A549 (cell line): ENCODE results near the gene NXPH1. TPM values are rescaled to one million over a fixed set of nuclear protein-coding genes. Genes with fewer than 3 reads are reported as not detected.

Source experiments
- ATAC-seq, 2 experiments: fragments of 200-7000 bp in 1 of 2; fragments of >200 bp in 1 of 2; cut with Nextera tagmentation in 1 of 2; cut with Tn5 transposase in 1 of 2; 3 replicates each; pipeline versions ENCODE4 v1.8.0 to v1.9.1; 2018 to 2020; ENCODE audit warnings: mild to moderate bottlenecking in 1 of 2, moderate library complexity in 1 of 2
- CTCF ChIA-PET: fragments of 300-600 bp; sonication (Branson Sonifier 250); formaldehyde crosslinking; extraction: SDS; loops from one replicate; lab custom pipeline; 2021; ENCODE audit warnings: antibody characterized with exemption, inconsistent platforms; lab: Yijun Ruan, JAX
- POLR2A ChIA-PET: fragments of 350-600 bp; formaldehyde crosslinking; extraction: SDS; loops from one replicate; lab custom pipeline; 2021; ENCODE audit warnings: antibody characterized with exemption, inconsistent platforms; lab: Yijun Ruan, JAX
- DNase-seq, 2 experiments: peaks; one replicate each; pipeline versions ENCODE4 v3.0.0 to v3.0.0-alpha.2; 2011 to 2016; ENCODE audit warnings: low read depth in 1 of 2, low spot score in 1 of 2
- FAIRE-seq: peaks from 2 replicates; lab custom pipeline; 2011; peaks lifted over from hg19 to GRCh38; lab: Jason Lieb, UNC
- H3K27ac ChIP-seq, 2 experiments: fragments of >200 bp; sonication (Bioruptor Twin); formaldehyde crosslinking; 3 replicates each; pipeline ENCODE4 v1.5.1; 2016 to 2017
- H3K4me1 ChIP-seq: fragments of >200 bp; sonication (Bioruptor Twin); formaldehyde crosslinking; 3 replicates; pipeline ENCODE4 v1.6.1; 2016
- H3K4me2 ChIP-seq: fragments of >200 bp; sonication (Bioruptor Twin); formaldehyde crosslinking; 3 replicates; pipeline ENCODE4 v1.6.1; 2016
- H3K4me3 ChIP-seq: fragments of >200 bp; sonication (Bioruptor Twin); formaldehyde crosslinking; 3 replicates; pipeline ENCODE4 v1.5.1; 2016
- H3K9me3 ChIP-seq: fragments of >200 bp; sonication (Bioruptor Twin); formaldehyde crosslinking; 3 replicates; pipeline ENCODE4 v1.6.1; 2016
- BHLHE40 ChIP-seq: IDR thresholded peaks from 2 replicates; pipeline ENCODE4 v1.6.1; 2012; ENCODE audit warnings: low read depth, low read length, inconsistent platforms
- CEBPB ChIP-seq, 2 experiments: fragments of >200 bp in 1 of 2; sonication (Bioruptor Twin) in 1 of 2; formaldehyde crosslinking in 1 of 2; IDR thresholded peaks; 2 replicates each; pipeline ENCODE4 v1.6.1; 2012 to 2016
- EHF ChIP-seq: fragments of 250-450 bp; sonication (Bioruptor Pico); IDR thresholded peaks from 2 replicates; pipeline ENCODE4 v1.5.0; 2020; ENCODE audit warnings: mild to moderate bottlenecking
- EHMT2 ChIP-seq: fragments of 200-600 bp; sonication (generic); IDR thresholded peaks from 2 replicates; pipeline ENCODE4 v1.6.1; 2016; ENCODE audit warnings: antibody characterized with exemption, low read depth, mild to moderate bottlenecking, moderate library complexity
- EP300 ChIP-seq, 2 experiments: fragments of >200 bp; sonication (Bioruptor Twin); formaldehyde crosslinking; IDR thresholded peaks; 2 replicates in 1 of 2; 3 replicates in 1 of 2; pipeline ENCODE4 v1.6.1; 2016 to 2017
- FOSB ChIP-seq: fragments of 250-450 bp; sonication (Bioruptor Pico); IDR thresholded peaks from 2 replicates; pipeline ENCODE4 v1.5.0; 2020; ENCODE audit warnings: mild to moderate bottlenecking, moderate library complexity
- FOSL2 ChIP-seq, 2 experiments: fragments of 450-650 bp in 1 of 2; fragments of >200 bp in 1 of 2; sonication (Bioruptor Twin) in 1 of 2; formaldehyde crosslinking; IDR thresholded peaks; 2 replicates each; pipeline versions ENCODE4 v1.5.0 to v1.6.1; 2016 to 2020; ENCODE audit warnings: mild to moderate bottlenecking in 1 of 2, moderate library complexity in 1 of 2
- FOXS1 ChIP-seq: fragments of 250-450 bp; sonication (Bioruptor Pico); IDR thresholded peaks from 2 replicates; pipeline ENCODE4 v1.5.0; 2020; ENCODE audit warnings: mild to moderate bottlenecking, moderate library complexity
- GATA3 ChIP-seq: IDR thresholded peaks from 2 replicates; pipeline ENCODE4 v1.6.1; 2012; ENCODE audit warnings: borderline replicate concordance
- HDAC2 ChIP-seq: fragments of 200-600 bp; sonication (generic); IDR thresholded peaks from 2 replicates; pipeline ENCODE4 v1.6.1; 2016
- HOXB5 ChIP-seq: fragments of 250-450 bp; sonication (Bioruptor Pico); IDR thresholded peaks from 2 replicates; pipeline ENCODE4 v1.5.0; 2020; ENCODE audit warnings: mild to moderate bottlenecking, moderate library complexity
- JUNB ChIP-seq: fragments of >200 bp; sonication (Bioruptor Twin); formaldehyde crosslinking; IDR thresholded peaks from 2 replicates; pipeline ENCODE4 v1.6.1; 2016
- KDM5A ChIP-seq: fragments of 200-600 bp; sonication (generic); IDR thresholded peaks from 2 replicates; pipeline ENCODE4 v1.6.1; 2016; ENCODE audit warnings: antibody characterized with exemption, mild to moderate bottlenecking
- MAZ ChIP-seq: fragments of 150-350 bp; IDR thresholded peaks from 2 replicates; pipeline ENCODE4 v1.6.1; 2014; ENCODE audit warnings: antibody characterized with exemption, low read depth, low read length, borderline replicate concordance
- NFE2L2 ChIP-seq: fragments of 150-350 bp; conservative IDR thresholded peaks from 2 replicates; pipeline ENCODE4 v1.6.1; 2014; ENCODE audit warnings: low read length
- NR3C1 ChIP-seq: fragments of >200 bp; sonication (Bioruptor Twin); formaldehyde crosslinking; IDR thresholded peaks from 3 replicates; pipeline ENCODE4 v1.6.1; 2017
- RAD21 ChIP-seq, 2 experiments: fragments of >200 bp in 1 of 2; sonication (Bioruptor Twin) in 1 of 2; formaldehyde crosslinking in 1 of 2; IDR thresholded peaks in 1 of 2; conservative IDR thresholded peaks in 1 of 2; 2 replicates in 1 of 2; 3 replicates in 1 of 2; pipeline ENCODE4 v1.6.1; 2012 to 2018; ENCODE audit warnings: inconsistent platforms in 1 of 2
- RARB ChIP-seq: fragments of 250-450 bp; sonication (Bioruptor Pico); IDR thresholded peaks from 2 replicates; pipeline ENCODE4 v1.8.0; 2021; ENCODE audit warnings: mild to moderate bottlenecking, moderate library complexity
- RCOR1 ChIP-seq: fragments of 150-350 bp; IDR thresholded peaks from 2 replicates; pipeline ENCODE4 v1.6.1; 2014; ENCODE audit warnings: antibody characterized with exemption, low read length, low read depth
- RNF2 ChIP-seq: fragments of 200-600 bp; sonication (generic); IDR thresholded peaks from 2 replicates; pipeline ENCODE4 v1.6.1; 2016; ENCODE audit warnings: low read depth, mild to moderate bottlenecking, antibody characterized with exemption, moderate library complexity, borderline replicate concordance
- TFCP2L1 ChIP-seq: fragments of 250-450 bp; sonication (Bioruptor Pico); IDR thresholded peaks from 2 replicates; pipeline ENCODE4 v1.5.0; 2021; ENCODE audit warnings: mild to moderate bottlenecking
- ZFP36 ChIP-seq: fragments of 450-650 bp; IDR thresholded peaks from 2 replicates; pipeline ENCODE4 v1.6.1; 2014; ENCODE audit warnings: borderline replicate concordance; ENCODE audit not compliant: partially characterized antibody
- WGBS: methylation state at CpG from one replicate; pipeline ENCODE4 v1.1.6; 2017; ENCODE audit errors: missing lambda C conversion rate; 5-methylcytosine and 5-hydroxymethylcytosine counted together
- polyA plus RNA-seq, 4 experiments: library from polyadenylated mRNA; depleted of rRNA in 3 of 4; stranded (reverse); fragments of >200 nt; fragmentation: RNase III in 1 of 4; extraction: RNeasy Plus Mini Kit Qiagen cat#74134 plus additional on column Dnase treatment in 1 of 4; gene quantifications; 2 replicates in 3 of 4; 3 replicates in 1 of 4; pipeline ENCODE4 v1.2.3, GENCODE V29; 2011 to 2017
- TF ChIP-seq, protein P1 (sequence below): fragments of >200 bp; sonication (Bioruptor Twin); formaldehyde crosslinking; IDR thresholded peaks from 2 replicates; pipeline ENCODE4 v1.6.1; 2016
- TF ChIP-seq, protein P2 (sequence below): fragments of 450-650 bp; IDR thresholded peaks from 2 replicates; pipeline ENCODE4 v1.6.1; 2014; ENCODE audit warnings: antibody characterized with exemption
- TF ChIP-seq, protein P3 (sequence below): fragments of 250-450 bp; sonication (Bioruptor Pico); IDR thresholded peaks from 2 replicates; pipeline ENCODE4 v1.5.0; 2021; ENCODE audit warnings: mild to moderate bottlenecking, moderate library complexity, borderline replicate concordance
- TF ChIP-seq, protein P4 (sequence below): fragments of 250-450 bp; sonication (Bioruptor Pico); IDR thresholded peaks from 2 replicates; pipeline ENCODE4 v1.5.0; 2020; ENCODE audit warnings: low read depth, mild to moderate bottlenecking, moderate library complexity
- TF ChIP-seq, protein P5 (sequence below): fragments of >200 bp; sonication (Bioruptor Twin); formaldehyde crosslinking; IDR thresholded peaks from 3 replicates; pipeline ENCODE4 v1.5.1; 2016

NXPH1 gene
- polyA plus RNA-seq, 2 of the 4 experiments (the other 2 are of a cell fraction), result not detected

DNA sequence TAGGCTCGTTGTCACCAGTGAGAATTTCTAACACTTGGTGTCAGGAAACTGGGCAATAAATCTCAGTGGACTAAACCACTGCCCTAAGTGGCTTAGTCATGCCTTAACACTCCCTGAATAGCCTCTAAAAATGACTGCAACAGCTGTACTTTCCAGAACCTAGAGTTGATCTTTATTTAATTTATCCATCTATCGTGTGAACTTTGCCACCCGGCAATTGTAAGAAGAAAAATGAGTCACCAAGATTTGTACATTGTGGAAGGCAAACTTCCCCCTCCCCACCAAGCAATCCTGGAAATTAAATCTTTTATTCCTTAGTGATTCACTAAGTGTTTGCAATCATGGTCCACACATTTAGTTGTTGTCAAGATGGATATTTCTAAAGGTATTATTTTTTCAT lies 47.1 kb downstream of the NXPH1 start:
- H3K4me3 ChIP-seq, result no peak overlapping the region
- ChIA-PET POLR2A (no interaction called here), CTCF (no interaction called here)
- TF ChIP-seq BHLHE40 (no peak), FOXS1 (CRISPR knock-in tag) (no peak), HOXB5 (CRISPR knock-in tag) (no peak), GATA3 (no peak), JUNB (no peak), RARB (CRISPR knock-in tag) (no peak), NR3C1 (no peak), FOSB (CRISPR knock-in tag) (no peak), TFCP2L1 (no peak), RNF2 (no peak), MAZ (no peak), ZFP36 (no peak), NFE2L2 (no peak), EP300 (IDR thresholded peaks at IDR 0.05) (no peak), FOSL2 (IDR thresholded peaks at IDR 0.05) (no peak), FOSL2 (CRISPR knock-in tag; IDR thresholded peaks at IDR 0.05) (no peak), KDM5A (no peak), RCOR1 (no peak)
- TF ChIP-seq, protein P1, sequence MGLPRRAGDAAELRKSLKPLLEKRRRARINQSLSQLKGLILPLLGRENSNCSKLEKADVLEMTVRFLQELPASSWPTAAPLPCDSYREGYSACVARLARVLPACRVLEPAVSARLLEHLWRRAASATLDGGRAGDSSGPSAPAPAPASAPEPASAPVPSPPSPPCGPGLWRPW, result no peak
- TF ChIP-seq, protein P2, sequence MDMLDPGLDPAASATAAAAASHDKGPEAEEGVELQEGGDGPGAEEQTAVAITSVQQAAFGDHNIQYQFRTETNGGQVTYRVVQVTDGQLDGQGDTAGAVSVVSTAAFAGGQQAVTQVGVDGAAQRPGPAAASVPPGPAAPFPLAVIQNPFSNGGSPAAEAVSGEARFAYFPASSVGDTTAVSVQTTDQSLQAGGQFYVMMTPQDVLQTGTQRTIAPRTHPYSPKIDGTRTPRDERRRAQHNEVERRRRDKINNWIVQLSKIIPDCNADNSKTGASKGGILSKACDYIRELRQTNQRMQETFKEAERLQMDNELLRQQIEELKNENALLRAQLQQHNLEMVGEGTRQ, result no peak
- TF ChIP-seq, protein P3, sequence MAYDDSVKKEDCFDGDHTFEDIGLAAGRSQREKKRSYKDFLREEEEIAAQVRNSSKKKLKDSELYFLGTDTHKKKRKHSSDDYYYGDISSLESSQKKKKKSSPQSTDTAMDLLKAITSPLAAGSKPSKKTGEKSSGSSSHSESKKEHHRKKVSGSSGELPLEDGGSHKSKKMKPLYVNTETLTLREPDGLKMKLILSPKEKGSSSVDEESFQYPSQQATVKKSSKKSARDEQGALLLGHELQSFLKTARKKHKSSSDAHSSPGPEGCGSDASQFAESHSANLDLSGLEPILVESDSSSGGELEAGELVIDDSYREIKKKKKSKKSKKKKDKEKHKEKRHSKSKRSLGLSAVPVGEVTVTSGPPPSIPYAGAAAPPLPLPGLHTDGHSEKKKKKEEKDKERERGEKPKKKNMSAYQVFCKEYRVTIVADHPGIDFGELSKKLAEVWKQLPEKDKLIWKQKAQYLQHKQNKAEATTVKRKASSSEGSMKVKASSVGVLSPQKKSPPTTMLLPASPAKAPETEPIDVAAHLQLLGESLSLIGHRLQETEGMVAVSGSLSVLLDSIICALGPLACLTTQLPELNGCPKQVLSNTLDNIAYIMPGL (CRISPR knock-in tag), result no peak
- no peak for ATAC-seq
- DNase-seq, result no peak
- no peak overlapping the region for H3K4me2 ChIP-seq
- no peaks in the 10 kb centered on the region for H3K4me1 ChIP-seq
- WGBS, result 2% methylated on average over 3 of the region's 3 CpGs
- H3K27ac ChIP-seq, result no peak overlapping the region
- FAIRE-seq, result no peak
- no peaks in the 10 kb centered on the region for H3K9me3 ChIP-seq

DNA sequence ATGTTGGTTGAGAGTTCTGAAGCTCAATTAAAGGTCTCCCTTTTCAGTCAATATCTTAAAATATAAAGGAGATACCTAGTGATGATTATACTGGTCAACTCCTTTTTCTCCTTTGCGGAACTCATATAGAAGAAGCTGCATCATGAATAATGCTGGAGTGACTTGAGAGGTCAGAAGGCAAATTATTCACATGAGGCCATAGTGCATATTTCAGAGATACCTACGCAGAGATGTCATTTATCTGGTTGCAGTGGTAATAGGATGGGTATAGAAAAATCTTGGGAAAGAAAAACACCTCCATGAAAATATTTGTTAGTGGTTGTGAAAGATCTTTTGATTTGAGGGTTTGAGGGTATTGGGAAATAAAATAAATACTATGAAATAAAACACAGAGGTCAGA lies 47.7 kb downstream of the NXPH1 start:
- no peak overlapping the region for H3K27ac ChIP-seq
- H3K9me3 ChIP-seq, result no peaks in the 10 kb centered on the region
- ChIA-PET POLR2A (no interaction called here), CTCF (no interaction called here)
- no peak overlapping the region for H3K4me2 ChIP-seq
- no peak for FAIRE-seq
- no peak for DNase-seq
- no peak for TF ChIP-seq EHMT2
- TF ChIP-seq, protein P4, sequence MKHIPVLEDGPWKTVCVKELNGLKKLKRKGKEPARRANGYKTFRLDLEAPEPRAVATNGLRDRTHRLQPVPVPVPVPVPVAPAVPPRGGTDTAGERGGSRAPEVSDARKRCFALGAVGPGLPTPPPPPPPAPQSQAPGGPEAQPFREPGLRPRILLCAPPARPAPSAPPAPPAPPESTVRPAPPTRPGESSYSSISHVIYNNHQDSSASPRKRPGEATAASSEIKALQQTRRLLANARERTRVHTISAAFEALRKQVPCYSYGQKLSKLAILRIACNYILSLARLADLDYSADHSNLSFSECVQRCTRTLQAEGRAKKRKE (CRISPR knock-in tag), result no peak
- TF ChIP-seq RAD21 (conservative IDR thresholded peaks at IDR 0.05 in 1 of 2, IDR thresholded peaks at IDR 0.05 in 1 of 2), result no peak
- TF ChIP-seq CEBPB (IDR thresholded peaks at IDR 0.05), result no peak
- TF ChIP-seq, protein P5, sequence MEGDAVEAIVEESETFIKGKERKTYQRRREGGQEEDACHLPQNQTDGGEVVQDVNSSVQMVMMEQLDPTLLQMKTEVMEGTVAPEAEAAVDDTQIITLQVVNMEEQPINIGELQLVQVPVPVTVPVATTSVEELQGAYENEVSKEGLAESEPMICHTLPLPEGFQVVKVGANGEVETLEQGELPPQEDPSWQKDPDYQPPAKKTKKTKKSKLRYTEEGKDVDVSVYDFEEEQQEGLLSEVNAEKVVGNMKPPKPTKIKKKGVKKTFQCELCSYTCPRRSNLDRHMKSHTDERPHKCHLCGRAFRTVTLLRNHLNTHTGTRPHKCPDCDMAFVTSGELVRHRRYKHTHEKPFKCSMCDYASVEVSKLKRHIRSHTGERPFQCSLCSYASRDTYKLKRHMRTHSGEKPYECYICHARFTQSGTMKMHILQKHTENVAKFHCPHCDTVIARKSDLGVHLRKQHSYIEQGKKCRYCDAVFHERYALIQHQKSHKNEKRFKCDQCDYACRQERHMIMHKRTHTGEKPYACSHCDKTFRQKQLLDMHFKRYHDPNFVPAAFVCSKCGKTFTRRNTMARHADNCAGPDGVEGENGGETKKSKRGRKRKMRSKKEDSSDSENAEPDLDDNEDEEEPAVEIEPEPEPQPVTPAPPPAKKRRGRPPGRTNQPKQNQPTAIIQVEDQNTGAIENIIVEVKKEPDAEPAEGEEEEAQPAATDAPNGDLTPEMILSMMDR, result no peak
- TF ChIP-seq EHF (CRISPR knock-in tag), result no peak
- TF ChIP-seq HDAC2, result no peak
- no peaks in the 10 kb centered on the region for H3K4me1 ChIP-seq
- ATAC-seq, result no peak
- 35% methylated on average over 2 of the region's 2 CpGs for WGBS
- no peak overlapping the region for H3K4me3 ChIP-seq
